Measurements from ENCODE around the gene GNAZ. TPM values are rescaled to one million over a fixed set of nuclear protein-coding genes. Genes with fewer than 3 reads are reported as not detected.

GNAZ gene
- total RNA-seq, 1 experiment from 2014 or later: 5.0 TPM

- Histone ChIP-seq H3T11ph (ENCODE audit: low read length) (no peak overlapping the region), H3K27ac (ENCODE audit: insufficient read length, low read depth, low read length) (no peak overlapping the region), H4K8ac (replicated peaks; ENCODE audit: insufficient read length, low read depth, low read length) (no peak overlapping the region), H3K79me1 (ENCODE audit: insufficient read depth, low read depth, low read length, poor library complexity, severe bottlenecking) (no peaks in the 10 kb centered on the region), H3K4me1 (ENCODE audit: insufficient read depth, low read length) (no peaks in the 10 kb centered on the region), H2AFZ (ENCODE audit: low read length) (no peak overlapping the region), H4K91ac (ENCODE audit: insufficient read length, low read depth, low read length) (no peak overlapping the region), H2BK12ac (ENCODE audit: insufficient read length, low read depth, low read length) (no peak overlapping the region), H3K9ac (ENCODE audit: extremely low read depth, insufficient read length, low read length) (no peak overlapping the region), H3K56ac (ENCODE audit: insufficient read length, low read depth, low read length) (no peak overlapping the region), H2AK5ac (ENCODE audit: insufficient read length, low read length) (no peak overlapping the region), H3K79me2 (ENCODE audit: insufficient read depth, low read length) (no peaks in the 10 kb centered on the region), H4K20me1 (ENCODE audit: control insufficient read depth, insufficient read depth, insufficient read length) (no peaks in the 10 kb centered on the region), H4K5ac (ENCODE audit: insufficient read length, low read depth, low read length) (no peak overlapping the region), H3K4me2 (ENCODE audit: insufficient read depth, insufficient read length, low read length) (no peak overlapping the region), H3K4ac (ENCODE audit: low read depth, low read length) (no peak overlapping the region), H2BK15ac (ENCODE audit: low read depth, low read length) (no peak overlapping the region), H2BK20ac (ENCODE audit: low read depth, low read length, poor library complexity, severe bottlenecking) (no peak overlapping the region), H3K27me3 (ENCODE audit: insufficient read depth, low read length) (no peaks in the 10 kb centered on the region), H3K23me2 (ENCODE audit: insufficient read length, low read depth, low read length, poor library complexity, severe bottlenecking) (no peaks in the 10 kb centered on the region), H3K9me3 (ENCODE audit: control insufficient read depth, low read depth, low read length) (no peaks in the 10 kb centered on the region), H2BK5ac (ENCODE audit: insufficient read length, low read length) (no peak overlapping the region), H3K18ac (ENCODE audit: insufficient read length, low read depth, low read length) (no peak overlapping the region), H2BK120ac (ENCODE audit: low read depth, low read length, poor library complexity, severe bottlenecking) (no peak overlapping the region), H3K14ac (ENCODE audit: insufficient read depth, low read length) (peak overlapping the region; percentile 12; the same call in 1 of the 2 replicates), H3K23ac (ENCODE audit: insufficient read length, low read depth, low read length) (no peak overlapping the region)
- Mint-ChIP-seq H3K27ac (no peak overlapping the region), H3K9me3 (no peaks in the 10 kb centered on the region), H3K4me3 (no peak overlapping the region), H3K27me3 (ENCODE audit: low read depth) (peaks cover 29% of the 10 kb centered on the region), H3K36me3 (ENCODE audit: insufficient read depth in 1 of 3, low read depth in 3 of 3) (no peaks in the 10 kb centered on the region), H3K4me1 (peaks cover 14 to 22% of the 10 kb centered on the region in 2 experiments; a peak in 3 of 4 replicates)
- DNase-seq: no peak
- whole genome bisulfite sequencing (ENCODE audit: extremely low coverage, insufficient read length, low lambda C conversion rate): no CpG with 5 or more reads among the region's 2 CpGs
- no peak for TF ChIP-seq CTCF (conservative IDR thresholded peaks at IDR 0.05)
Observed at GRCh38 chr22:23114721-23115020, 44.4 kb downstream of the GNAZ start.
